ENCODE measurements around the gene ARF3. TPM values are rescaled to one million over a fixed set of nuclear protein-coding genes. Genes with fewer than 3 reads are reported as not detected.

The ARF3 gene
- total and polyA plus RNA-seq, 2 of the 13 experiments (the other 11 are each of a cell fraction or from before 2014, with no cell fraction given): 53.8 to 57.9 TPM

DNA sequence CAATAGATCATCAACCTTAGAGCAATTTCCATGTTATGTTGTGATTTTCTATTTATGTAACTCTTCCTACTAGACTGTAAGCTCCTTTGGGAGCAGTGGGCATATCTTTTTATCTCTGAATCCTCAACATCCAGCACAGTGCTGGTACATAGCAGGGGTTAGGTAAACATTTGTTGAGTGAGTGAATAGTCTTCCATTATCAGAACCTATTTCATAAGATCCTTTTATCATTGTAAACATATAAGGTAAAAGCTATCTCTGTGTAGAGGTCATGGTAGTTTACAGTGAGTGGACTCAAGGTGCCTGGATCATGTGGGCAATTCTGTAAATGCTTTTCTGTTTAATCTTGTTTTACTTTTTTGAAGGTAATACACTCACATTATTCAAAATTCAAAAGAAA, 47.1 kb downstream of the ARF3 start (continued):
- TF ChIP-seq SP1 (IDR thresholded peaks at IDR 0.05) (no peak), SP1 (CRISPR knock-in tag; IDR thresholded peaks at IDR 0.05) (no peak), HDAC6 (IDR thresholded peaks at IDR 0.05; ENCODE audit: low read depth, low read length) (no peak), REXO4 (CRISPR knock-in tag; IDR thresholded peaks at IDR 0.05; ENCODE audit: borderline replicate concordance) (no peak), SAFB2 (CRISPR knock-in tag; IDR thresholded peaks at IDR 0.05; ENCODE audit: borderline replicate concordance, low read depth) (no peak), ZNF235 (CRISPR knock-in tag; IDR thresholded peaks at IDR 0.05; ENCODE audit: borderline replicate concordance) (no peak), ZNF367 (CRISPR knock-in tag; IDR thresholded peaks at IDR 0.05; ENCODE audit: borderline replicate concordance) (no peak), ZKSCAN8 (CRISPR knock-in tag; IDR thresholded peaks at IDR 0.05; ENCODE audit: borderline replicate concordance) (peak; percentile 83; the same call in 1 of the 2 replicates), FLYWCH1 (CRISPR knock-in tag; IDR thresholded peaks at IDR 0.05) (no peak), WIZ (CRISPR knock-in tag; IDR thresholded peaks at IDR 0.05) (no peak), ZBTB20 (CRISPR knock-in tag; IDR thresholded peaks at IDR 0.05; ENCODE audit: borderline replicate concordance, low read depth) (peak; percentile 89; the same call in 1 of the 2 replicates), STAG1 (CRISPR knock-in tag; IDR thresholded peaks at IDR 0.05) (0 out of 2 replicates have a peak, but pooled peaks have one; percentile 10), ZNF296 (CRISPR knock-in tag; conservative IDR thresholded peaks at IDR 0.05) (no peak), SCMH1 (CRISPR knock-in tag; IDR thresholded peaks at IDR 0.05; ENCODE audit: borderline replicate concordance) (no peak), ZNF746 (CRISPR knock-in tag; IDR thresholded peaks at IDR 0.05) (no peak), PTBP1 (IDR thresholded peaks at IDR 0.05; ENCODE audit: low read depth, low read length, poor library complexity, severe bottlenecking) (no peak), CBX2 (IDR thresholded peaks at IDR 0.05; ENCODE audit: low read depth, low read length) (no peak), CBX2 (CRISPR knock-in tag; IDR thresholded peaks at IDR 0.05; ENCODE audit: low read depth) (no peak), ZNF780A (CRISPR knock-in tag; IDR thresholded peaks at IDR 0.05) (no peak), ZFY (CRISPR knock-in tag; IDR thresholded peaks at IDR 0.05) (no peak), HNRNPH1 (optimal IDR thresholded peaks at IDR 0.05; ENCODE audit: low read depth, low read length) (no peak), EZH2 (conservative IDR thresholded peaks at IDR 0.05; ENCODE audit: low read depth, low read length) (no peak)
- TF ChIP-seq, protein P1, sequence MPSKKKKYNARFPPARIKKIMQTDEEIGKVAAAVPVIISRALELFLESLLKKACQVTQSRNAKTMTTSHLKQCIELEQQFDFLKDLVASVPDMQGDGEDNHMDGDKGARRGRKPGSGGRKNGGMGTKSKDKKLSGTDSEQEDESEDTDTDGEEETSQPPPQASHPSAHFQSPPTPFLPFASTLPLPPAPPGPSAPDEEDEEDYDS (CRISPR knock-in tag; IDR thresholded peaks at IDR 0.05): 0 out of 2 replicates have a peak, but pooled peaks have one; percentile 27
- TF ChIP-seq, protein P2, sequence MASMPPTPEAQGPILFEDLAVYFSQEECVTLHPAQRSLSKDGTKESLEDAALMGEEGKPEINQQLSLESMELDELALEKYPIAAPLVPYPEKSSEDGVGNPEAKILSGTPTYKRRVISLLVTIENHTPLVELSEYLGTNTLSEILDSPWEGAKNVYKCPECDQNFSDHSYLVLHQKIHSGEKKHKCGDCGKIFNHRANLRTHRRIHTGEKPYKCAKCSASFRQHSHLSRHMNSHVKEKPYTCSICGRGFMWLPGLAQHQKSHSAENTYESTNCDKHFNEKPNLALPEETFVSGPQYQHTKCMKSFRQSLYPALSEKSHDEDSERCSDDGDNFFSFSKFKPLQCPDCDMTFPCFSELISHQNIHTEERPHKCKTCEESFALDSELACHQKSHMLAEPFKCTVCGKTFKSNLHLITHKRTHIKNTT (CRISPR knock-in tag; IDR thresholded peaks at IDR 0.05): no peak
- TF ChIP-seq, protein P3, sequence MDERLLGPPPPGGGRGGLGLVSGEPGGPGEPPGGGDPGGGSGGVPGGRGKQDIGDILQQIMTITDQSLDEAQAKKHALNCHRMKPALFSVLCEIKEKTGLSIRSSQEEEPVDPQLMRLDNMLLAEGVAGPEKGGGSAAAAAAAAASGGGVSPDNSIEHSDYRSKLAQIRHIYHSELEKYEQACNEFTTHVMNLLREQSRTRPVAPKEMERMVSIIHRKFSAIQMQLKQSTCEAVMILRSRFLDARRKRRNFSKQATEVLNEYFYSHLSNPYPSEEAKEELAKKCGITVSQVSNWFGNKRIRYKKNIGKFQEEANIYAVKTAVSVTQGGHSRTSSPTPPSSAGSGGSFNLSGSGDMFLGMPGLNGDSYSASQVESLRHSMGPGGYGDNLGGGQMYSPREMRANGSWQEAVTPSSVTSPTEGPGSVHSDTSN (CRISPR knock-in tag; IDR thresholded peaks at IDR 0.05): no peak
- TF ChIP-seq, protein P4, sequence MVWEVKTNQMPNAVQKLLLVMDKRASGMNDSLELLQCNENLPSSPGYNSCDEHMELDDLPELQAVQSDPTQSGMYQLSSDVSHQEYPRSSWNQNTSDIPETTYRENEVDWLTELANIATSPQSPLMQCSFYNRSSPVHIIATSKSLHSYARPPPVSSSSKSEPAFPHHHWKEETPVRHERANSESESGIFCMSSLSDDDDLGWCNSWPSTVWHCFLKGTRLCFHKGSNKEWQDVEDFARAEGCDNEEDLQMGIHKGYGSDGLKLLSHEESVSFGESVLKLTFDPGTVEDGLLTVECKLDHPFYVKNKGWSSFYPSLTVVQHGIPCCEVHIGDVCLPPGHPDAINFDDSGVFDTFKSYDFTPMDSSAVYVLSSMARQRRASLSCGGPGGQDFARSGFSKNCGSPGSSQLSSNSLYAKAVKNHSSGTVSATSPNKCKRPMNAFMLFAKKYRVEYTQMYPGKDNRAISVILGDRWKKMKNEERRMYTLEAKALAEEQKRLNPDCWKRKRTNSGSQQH (CRISPR knock-in tag; IDR thresholded peaks at IDR 0.05; ENCODE audit: low read depth): no peak
- TF ChIP-seq, protein P5, sequence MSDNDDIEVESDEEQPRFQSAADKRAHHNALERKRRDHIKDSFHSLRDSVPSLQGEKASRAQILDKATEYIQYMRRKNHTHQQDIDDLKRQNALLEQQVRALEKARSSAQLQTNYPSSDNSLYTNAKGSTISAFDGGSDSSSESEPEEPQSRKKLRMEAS (IDR thresholded peaks at IDR 0.05): no peak

Data from HepG2 (cell line).